NOMO-1 treated with dmso at 0.1 percent for 144 hours (cell line): ENCODE measurements around the gene SPTBN1.
A peak's percentile ranks its signal among the peaks of the same experiment; 100 is the strongest.
"Not testable (repeated sequence)": the region's sequence is repeated elsewhere in the genome, so short reads cannot be mapped to it uniquely, and the experiment has no call there.

Experiments used
- DNase-seq: peaks from one replicate; lab custom pipeline; 2025; ENCODE audit not compliant: unreplicated experiment; lab: John Stamatoyannopoulos, UW

The SPTBN1 gene

GRCh38 chr2:54499661-54500060, 43.5 kb downstream of the SPTBN1 start:
- DNase-seq: no peak

- no peak for DNase-seq
Measured at GRCh38 chr2:54500404-54501205, 44.5 kb downstream of the SPTBN1 start.

GRCh38 chr2:54502731-54503130, 46.6 kb downstream of the SPTBN1 start:
- DNase-seq: no peak

DNA sequence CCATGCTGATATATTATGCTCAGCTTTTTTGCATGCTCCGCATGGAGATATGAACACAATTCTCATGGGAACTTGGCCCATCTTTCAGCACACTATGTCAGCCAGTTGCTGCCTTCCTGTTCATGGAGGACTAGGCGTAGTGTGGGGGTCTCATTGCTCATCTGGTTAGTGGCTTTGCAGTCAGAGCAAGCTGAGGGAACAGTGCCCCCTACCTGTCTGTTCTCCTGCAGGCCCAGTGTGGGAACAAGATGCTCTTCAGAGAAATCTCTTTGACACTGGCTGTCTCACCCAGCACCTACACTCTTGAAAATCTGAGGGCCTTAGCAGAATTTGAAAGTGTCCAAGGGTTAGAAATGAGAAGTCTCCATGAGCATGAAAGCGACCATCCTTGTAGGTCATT, 47.1 kb downstream of the SPTBN1 start:
- DNase-seq: no peak

- DNase-seq: no peak
Measured at GRCh38 chr2:54503828-54504227, 47.7 kb downstream of the SPTBN1 start.

- DNase-seq: no peak
Measured at GRCh38 chr2:54504866-54505265, 48.7 kb downstream of the SPTBN1 start.

DNA sequence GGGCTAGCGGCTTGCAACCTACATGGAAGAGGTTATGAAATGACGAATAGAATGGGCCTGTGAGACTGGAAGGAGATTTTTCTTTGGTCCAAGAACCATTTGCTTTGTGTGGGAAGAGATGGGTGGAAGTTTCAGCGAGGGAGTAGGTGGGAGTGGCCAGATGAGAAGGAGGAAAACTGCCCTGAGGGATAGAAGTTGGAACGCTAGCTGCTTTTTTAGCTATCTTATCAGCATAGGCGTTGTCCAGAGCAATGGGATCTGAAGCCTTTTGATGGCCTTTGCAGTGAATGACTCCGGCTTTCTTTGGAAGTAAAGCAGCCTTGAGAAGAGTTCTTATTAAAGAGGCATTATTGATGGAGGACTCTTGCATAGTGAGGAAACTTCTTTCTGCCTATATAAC, 52.4 kb downstream of the SPTBN1 start:
- DNase-seq: no peak

DNA sequence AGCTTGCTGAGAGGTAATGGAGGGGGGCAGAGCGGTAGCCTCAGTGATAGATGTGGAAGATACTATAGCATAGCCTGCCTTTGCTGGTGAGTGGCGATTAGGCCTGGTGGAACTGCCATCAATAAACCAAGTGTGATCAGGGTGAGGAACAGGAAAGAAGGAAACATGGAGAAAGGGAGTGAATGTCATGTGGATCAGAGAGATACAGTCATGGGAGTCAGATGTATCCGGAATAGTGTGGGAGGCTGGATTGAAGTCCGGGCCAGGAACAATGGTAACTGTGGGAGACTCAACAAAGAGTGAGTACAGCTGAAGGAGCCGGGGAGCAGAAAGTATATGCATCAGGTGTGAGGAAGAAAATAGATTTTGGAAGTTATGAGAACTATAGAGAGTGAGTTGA, 52.9 kb downstream of the SPTBN1 start:
- DNase-seq: not testable (repeated sequence)

GRCh38 chr2:54510916-54511315, 54.8 kb downstream of the SPTBN1 start:
- DNase-seq: no peak

DNA sequence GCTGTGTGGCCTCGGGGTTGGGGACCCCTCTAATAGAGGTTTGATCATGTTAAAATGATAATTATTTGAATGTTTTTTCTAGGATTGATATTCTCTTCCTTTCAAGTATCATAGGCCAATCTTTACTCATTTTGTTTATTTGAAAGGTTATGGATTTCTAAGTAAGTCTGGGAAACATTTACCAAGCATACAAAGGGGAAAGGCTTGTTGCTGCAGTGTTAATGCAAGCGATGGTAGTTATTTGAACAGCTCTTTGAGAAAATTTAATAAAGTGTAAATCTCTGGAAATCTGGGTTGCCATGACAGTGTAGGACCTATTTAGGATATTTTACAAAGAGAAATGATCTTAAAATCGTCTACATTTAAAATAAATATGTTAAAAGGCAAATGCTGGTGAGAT, 56.1 kb downstream of the SPTBN1 start:
- DNase-seq: no peak

DNA sequence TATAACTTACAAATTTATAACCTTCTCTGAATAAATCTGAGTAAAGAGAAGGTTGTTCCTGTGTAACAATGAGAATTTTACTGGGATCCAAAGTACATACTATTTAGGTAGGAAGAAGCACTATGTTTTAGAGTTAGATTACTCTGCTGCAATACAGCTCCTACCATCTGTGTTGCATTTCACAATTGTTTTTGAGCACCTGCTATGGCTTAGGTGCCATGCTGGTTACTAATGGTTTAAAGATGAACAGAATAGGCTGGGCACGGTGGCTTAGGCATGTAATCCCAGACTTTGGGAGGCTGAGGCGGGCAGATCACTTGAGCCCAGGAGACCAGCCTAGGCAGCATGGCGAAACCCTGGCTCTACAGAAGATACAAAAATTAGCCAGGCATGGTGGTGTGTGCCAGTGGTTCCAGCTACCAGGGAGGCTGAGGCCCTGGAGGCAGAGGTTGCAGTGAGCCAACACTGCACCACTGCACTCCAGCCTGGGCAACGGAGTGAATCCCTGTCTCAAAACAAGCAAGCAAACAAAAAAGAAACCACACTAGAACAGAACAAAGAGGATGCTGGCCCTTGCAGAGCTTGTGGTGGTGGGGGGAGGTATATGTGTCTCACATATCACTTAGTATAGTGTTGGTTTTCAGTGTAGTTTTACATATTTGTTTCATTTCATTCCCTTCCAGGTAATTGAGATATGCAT, 56.7 kb downstream of the SPTBN1 start:
- no peak for DNase-seq

DNA sequence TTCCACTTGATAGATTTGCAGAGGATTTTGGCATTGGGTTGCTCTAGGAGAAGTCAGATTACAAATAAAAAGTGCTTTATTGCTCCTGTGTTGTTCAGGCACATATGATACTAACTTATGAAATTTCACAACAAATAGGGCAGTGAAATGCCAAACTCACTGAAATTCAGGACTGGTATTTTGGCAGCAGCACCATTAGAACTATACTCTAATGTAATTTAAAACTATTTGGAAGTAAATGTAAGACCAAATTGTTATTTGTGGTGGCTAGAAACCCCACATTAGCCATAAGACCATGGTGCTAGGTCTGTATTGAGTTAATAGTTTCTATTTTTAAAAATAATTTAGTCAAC, 57.2 kb downstream of the SPTBN1 start:
- no peak for DNase-seq

DNA sequence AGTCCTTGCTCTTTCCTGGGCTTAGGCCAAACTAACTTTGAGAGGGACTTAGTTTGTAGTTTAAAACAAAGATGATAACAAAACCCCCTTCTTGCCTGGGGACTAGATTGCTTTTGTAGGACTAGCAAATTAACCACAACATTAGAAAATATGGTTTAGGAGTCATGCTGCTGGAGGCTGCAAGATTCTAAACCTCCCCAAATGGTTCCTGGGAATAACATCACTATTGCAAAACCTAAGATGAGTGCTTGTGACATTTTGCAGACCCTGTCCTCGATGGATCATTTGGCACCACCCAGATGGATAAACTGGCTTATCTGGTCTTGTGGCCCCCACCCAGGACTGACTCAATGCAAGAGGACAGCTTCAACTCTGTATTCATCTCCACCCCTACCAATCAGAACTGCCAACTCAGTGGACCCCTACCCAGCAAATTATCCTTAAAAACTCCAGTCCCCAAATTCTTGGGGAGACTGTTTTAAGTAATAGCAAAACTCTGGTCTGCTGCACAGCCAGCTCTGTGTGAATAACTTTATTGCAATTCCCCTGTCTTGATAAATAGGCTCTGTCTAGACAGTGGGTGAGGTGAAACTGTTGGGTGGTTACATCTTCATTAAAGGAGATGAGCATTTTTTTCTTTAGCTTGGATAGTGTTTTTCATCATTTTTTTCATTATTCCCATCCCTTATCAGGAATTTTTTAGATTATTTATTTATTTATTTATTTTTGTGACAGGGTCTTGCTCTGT, 58.9 kb downstream of the SPTBN1 start:
- DNase-seq: no peak

GRCh38 chr2:54516842-54517241, 60.7 kb downstream of the SPTBN1 start:
- no peak for DNase-seq

GRCh38 chr2:54518016-54518415, 61.9 kb downstream of the SPTBN1 start:
- DNase-seq: not testable (repeated sequence)

DNA sequence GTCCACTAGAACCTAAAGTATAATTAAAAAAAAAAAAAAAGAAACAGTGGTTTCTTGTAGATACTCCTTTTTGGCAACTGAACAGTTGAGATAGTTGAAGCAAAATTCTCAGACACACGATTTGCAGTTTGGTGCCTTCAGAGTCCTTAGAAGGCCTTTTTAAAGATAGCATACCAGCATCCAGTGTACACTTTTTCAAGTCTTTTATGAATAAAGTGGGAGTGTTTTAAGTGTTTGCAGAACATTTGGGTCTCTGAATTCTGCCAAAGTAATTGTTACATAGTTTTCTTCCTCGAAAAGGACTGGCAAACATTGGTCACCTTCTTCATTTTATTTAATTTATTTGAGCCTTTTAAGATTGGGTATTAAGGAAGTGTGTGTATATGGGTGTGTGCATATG, 62.3 kb downstream of the SPTBN1 start:
- DNase-seq: no peak

- no peak for DNase-seq
Measured at GRCh38 chr2:54519841-54520459, 63.8 kb downstream of the SPTBN1 start.

GRCh38 chr2:54520687-54521086, 64.6 kb downstream of the SPTBN1 start:
- no peak for DNase-seq

GRCh38 chr2:54522624-54523281, 66.6 kb downstream of the SPTBN1 start:
- DNase-seq: peak; percentile 7

GRCh38 chr2:54523324-54523959, 67.3 kb downstream of the SPTBN1 start:
- DNase-seq: no peak
